ENCODE measurements around the gene NSF. TPM values are rescaled to one million over a fixed set of nuclear protein-coding genes. Genes with fewer than 3 reads are reported as not detected.
A peak's percentile ranks its signal among the peaks of the same experiment; 100 is the strongest.
"Not testable (repeated sequence)": the region's sequence is repeated elsewhere in the genome, so short reads cannot be mapped to it uniquely, and the experiment has no call there.

NSF gene
- polyA plus RNA-seq (2011; rRNA removed) (61.2 and 63.1 TPM in 2 replicates), polyA plus RNA-seq (2017; fragmentation: RNase III; extraction: RNeasy Plus Mini Kit Qiagen cat#74134 plus additional on column Dnase treatment) (30.1 to 31.4 TPM (median 31.0 TPM) in 3 replicates), polyA minus RNA-seq (2011; rRNA and poly(A)+ RNA removed) (41.3 and 45.7 TPM in 2 replicates)
- polyA plus RNA-seq (2012; cell fraction: cytosol; rRNA removed) = 15.2 and 17.1 TPM in 2 replicates
- 11.6 and 14.1 TPM in 2 replicates for polyA plus RNA-seq (2012; cell fraction: nucleus; rRNA removed)

DNA sequence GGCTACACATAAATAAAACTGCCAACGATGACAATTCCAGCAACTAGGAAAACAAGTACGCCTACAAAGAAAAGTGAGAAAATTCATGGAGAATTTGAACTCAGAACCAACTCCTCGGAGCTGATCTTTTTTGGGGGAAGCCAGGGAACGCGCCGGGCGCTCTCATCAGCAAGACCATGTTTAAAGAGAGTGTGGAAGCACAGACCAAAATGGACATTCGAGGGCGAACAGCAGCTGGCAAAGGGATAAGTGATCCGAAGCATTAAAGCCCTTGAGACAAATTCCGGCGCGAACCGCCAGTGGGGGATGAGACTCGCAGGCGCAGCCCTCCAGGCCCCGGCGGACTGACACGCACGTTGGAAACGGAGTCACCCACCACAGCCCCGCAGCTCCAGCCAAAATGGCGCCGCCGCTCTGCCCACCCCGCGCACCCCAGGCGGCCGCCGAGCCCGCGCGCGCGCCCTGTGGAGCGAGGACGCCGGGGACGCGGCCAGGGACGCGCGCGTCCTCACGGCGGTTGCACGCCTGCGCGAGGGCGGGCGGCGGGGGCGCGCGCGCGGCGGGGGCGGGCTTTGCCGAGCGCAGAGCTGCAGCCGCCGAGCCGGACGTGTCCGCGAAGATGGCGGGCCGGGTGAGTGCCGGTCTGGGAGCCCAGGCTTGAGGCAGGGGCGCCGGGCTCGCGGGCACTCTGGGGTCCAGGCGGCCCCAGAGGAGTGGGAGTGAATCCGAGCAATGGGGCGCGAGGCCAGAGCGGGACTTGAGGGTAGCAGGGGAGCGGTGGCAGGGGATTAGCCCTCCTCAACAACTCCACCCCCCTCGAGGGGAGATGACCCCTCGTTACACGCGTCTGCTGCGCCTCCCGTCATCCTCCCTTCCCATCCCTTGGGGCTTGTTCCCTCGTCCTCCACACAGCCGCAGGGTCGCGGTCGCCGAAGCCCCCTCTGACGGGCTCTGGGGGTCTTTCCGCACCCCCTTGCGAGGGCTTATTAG, at the start of gene NSF:
Gene NSF (plus strand): TSS at position 513 of the 990 bp plus-strand sequence. CDS start 107 bp downstream, at position 620.
- CTCF ChIA-PET; FAIRE-seq; H3K4me3 ChIP-seq; H3K9me3 ChIP-seq; POLR2A ChIA-PET; H3K4me2 ChIP-seq; H3K4me1 ChIP-seq; DNase-seq (ENCODE audit: low read depth in 1 of 2, low spot score in 1 of 2); H3K27ac ChIP-seq: not testable (repeated sequence)
- ATAC-seq = peak; percentile 91 to 92
- no CpG with 5 or more reads among the region's 95 CpGs for WGBS (ENCODE audit: missing lambda C conversion rate)

DNA sequence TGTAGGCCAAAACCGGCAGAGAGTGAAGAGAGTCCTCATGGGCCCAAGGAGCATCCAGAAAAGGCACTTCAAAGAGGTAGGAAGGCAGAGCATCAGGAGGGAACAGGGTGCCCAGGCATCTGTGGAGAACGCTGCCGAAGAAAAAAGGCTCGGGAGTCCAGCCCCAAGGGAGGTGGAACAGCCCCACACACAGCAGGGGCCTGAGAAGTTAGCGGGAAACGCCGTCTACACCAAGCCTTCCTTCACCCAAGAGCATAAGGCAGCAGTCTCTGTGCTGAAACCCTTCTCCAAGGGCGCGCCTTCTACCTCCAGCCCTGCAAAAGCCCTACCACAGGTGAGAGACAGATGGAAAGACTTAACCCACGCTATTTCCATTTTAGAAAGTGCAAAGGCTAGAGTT, 41.9 kb upstream of the NSF start:
- H3K9me3 ChIP-seq; CTCF ChIA-PET; H3K4me3 ChIP-seq; H3K27ac ChIP-seq; ATAC-seq; H3K4me2 ChIP-seq; DNase-seq (ENCODE audit: low read depth in 1 of 2, low spot score in 1 of 2); POLR2A ChIA-PET; FAIRE-seq; H3K4me1 ChIP-seq: not testable (repeated sequence)
- 95% methylated on average over 9 of the region's 10 CpGs for WGBS (ENCODE audit: missing lambda C conversion rate)

DNA sequence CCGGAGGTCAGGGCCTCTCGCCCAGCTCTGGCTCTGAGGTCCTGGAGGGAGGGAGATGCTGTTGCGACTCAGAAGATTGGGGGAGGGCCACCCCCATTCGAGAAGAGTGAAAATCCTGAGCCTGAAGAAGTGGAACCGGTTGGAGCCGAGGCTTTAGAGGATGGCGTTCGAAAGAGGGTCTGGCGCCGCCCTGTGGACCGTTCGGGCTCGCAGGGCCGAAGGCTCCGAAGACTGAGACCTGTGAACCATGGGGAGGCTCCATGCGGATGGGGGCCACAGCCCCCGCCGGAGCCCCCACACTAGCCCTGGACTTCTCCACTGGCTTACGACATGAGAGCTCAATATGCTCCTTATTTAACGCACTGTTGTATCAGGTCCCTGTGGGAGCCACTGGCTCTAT, 31.3 kb upstream of the NSF start:
- ATAC-seq = peak; percentile 66 to 72; a peak in 4 of 6 replicates
- POLR2A ChIA-PET; FAIRE-seq; H3K4me3 ChIP-seq; CTCF ChIA-PET; DNase-seq (ENCODE audit: low read depth in 1 of 2, low spot score in 1 of 2); H3K4me1 ChIP-seq; H3K27ac ChIP-seq; H3K9me3 ChIP-seq; H3K4me2 ChIP-seq: not testable (repeated sequence)
- no CpG with 5 or more reads among the region's 20 CpGs for WGBS (ENCODE audit: missing lambda C conversion rate)

DNA sequence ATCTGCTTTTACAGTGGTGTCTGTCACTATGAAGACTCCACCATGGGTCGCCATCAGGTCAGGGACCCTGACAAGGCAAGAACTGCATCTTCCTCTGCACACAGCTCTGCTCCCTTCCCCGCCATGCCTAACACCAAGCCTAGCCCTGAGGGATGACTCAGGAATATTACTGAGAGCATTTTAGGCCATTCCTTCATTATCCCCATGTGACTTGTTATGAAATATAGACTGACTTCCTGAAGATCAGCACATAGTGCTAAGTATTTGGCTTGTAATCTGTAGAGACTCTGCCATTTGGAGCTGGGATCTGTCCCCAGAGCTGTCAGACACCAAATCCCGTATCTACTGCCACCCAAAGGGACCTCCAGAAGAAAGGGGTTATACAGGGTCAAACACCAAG, 30.4 kb upstream of the NSF start:
- FAIRE-seq; CTCF ChIA-PET; H3K4me2 ChIP-seq; POLR2A ChIA-PET; H3K4me1 ChIP-seq; H3K9me3 ChIP-seq; DNase-seq (ENCODE audit: low read depth in 1 of 2, low spot score in 1 of 2); H3K27ac ChIP-seq; H3K4me3 ChIP-seq: not testable (repeated sequence)
- ATAC-seq = peak; percentile 60 to 77
- no CpG with 5 or more reads among the region's 3 CpGs for WGBS (ENCODE audit: missing lambda C conversion rate)

DNA sequence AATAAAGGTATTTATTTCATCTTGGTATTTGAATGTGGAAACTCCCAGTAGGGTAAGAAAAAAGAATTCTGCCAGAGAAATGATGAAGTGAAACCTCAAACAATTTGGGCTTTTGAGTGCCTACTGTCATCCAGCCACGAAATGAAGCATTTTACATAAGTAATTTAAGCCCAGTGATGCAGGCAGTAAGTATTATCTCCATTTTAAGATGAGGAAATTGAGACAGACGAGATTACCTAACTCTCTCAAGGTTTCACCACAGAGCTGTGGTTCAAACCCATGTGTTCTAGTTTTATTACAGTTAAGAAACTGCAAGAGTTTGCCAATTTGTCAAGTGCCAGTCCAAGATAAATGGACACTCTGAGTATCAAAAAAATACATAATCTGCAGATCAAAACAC, 24.2 kb upstream of the NSF start:
- POLR2A ChIA-PET; H3K4me1 ChIP-seq; H3K4me3 ChIP-seq; CTCF ChIA-PET; H3K9me3 ChIP-seq; ATAC-seq; FAIRE-seq; H3K4me2 ChIP-seq; H3K27ac ChIP-seq; DNase-seq (ENCODE audit: low read depth in 1 of 2, low spot score in 1 of 2): not testable (repeated sequence)
- WGBS (ENCODE audit: missing lambda C conversion rate) = no CpG with 5 or more reads among the region's 2 CpGs

DNA sequence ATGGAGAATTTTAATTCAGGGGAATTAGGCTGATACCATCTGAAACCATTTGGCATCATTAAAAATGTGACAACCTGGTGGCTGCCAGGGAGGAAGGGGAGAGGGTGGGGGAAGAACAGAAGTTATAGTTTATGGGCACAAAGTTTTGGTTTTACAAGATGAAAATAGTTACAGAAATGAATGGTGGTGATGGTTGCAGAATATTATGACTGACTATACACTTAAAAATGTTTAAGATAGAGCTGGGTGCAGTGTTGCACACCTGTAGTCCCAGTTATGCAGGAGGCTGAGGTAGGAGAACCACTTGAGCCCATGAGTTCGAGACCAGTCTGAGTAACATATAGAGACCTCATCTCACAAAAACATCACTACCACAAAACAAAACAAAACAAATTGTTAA, 23.5 kb upstream of the NSF start:
- H3K9me3 ChIP-seq; H3K4me2 ChIP-seq; H3K4me3 ChIP-seq; H3K4me1 ChIP-seq; FAIRE-seq; ATAC-seq; DNase-seq (ENCODE audit: low read depth in 1 of 2, low spot score in 1 of 2); H3K27ac ChIP-seq; POLR2A ChIA-PET; CTCF ChIA-PET: not testable (repeated sequence)
- no CpG with 5 or more reads among the region's 1 CpG for WGBS (ENCODE audit: missing lambda C conversion rate)

DNA sequence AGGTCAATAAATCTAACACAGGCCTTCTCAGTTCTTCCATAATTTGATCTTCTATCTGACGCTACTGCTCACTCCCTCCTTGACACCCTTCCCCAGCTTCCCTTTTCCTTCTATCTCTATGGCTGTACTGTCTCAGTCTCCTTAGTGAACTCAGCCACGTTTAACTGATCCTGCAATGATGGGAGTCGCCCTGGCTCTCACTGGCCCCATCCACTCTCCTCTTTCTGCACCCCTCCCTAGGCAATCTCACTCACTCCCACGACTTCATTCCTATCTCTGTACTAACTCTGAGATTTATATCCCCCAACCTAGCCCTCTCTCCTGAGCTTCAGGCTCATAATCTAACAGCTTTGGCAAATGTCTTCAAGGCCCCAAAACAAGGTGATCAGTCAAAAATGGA, 18.7 kb upstream of the NSF start:
- H3K27ac ChIP-seq; DNase-seq (ENCODE audit: low read depth in 1 of 2, low spot score in 1 of 2); FAIRE-seq; H3K4me1 ChIP-seq; H3K9me3 ChIP-seq; POLR2A ChIA-PET; CTCF ChIA-PET; H3K4me2 ChIP-seq; H3K4me3 ChIP-seq: not testable (repeated sequence)
- WGBS (ENCODE audit: missing lambda C conversion rate) = no CpG with 5 or more reads among the region's 4 CpGs
- ATAC-seq = peak; percentile 24 to 32; a peak in 2 of 6 replicates

DNA sequence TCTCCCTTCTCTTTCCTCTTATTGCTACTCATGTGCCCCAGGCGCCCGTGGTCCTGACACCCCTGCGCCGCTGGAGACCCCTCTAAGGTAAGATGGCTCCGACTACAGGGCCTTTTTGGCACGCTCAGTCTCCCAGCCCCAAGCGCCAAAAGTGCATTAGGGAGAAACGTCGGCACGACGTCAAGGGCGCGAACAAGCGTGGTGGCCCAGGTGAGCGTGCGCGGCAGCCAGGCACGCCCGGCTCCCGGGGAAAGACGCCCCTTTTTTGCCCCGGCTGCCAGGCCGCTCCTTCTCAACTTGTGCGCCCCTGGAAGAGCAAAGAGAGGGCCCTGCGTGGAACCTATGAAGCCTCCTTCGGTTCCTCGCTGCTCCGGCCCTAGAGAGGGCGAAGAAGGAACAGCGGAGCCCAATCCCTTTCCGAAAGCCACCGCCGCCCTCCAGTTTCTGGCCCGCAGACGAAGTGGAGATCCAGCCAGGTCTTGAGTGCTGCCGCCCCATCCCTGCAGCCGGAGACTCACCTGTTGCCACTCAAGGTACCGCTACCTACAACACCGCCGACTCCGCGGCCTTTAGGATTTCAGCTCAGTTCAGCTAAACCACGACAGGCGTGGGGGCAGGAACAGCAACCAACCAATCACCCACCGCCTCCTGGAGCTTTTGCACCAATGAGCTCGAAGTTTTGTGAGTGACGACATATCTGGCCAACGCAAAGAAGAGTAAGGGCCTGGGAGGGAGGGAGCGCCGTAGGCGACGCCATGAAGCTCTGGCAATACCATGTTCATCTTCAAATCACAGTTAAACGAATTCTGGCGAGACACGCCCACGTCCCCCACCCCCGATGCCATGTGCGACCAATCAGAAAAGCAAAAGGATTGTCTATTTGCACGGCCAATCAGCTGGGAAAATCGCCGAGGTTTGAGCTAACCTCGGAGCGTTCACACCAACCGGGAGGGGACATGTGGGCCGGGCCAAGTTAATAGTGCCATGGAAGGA, 11.1 kb upstream of the NSF start, which contains the start of gene ARL17A:
Gene ARL17A (minus strand): TSS at position 609 of the 993 bp plus-strand sequence. CDS start 3,369 bp downstream, outside the sequence.
- peak; percentile 94 to 96 for ATAC-seq
- Histone ChIP-seq H3K27ac (peak within 1 kb of the TSS; percentile 59 to 70; a peak in 3 of 6 replicates), H3K4me2 (peak within 1 kb of the TSS; percentile 59; the same call in 1 of the 3 replicates)
- H3K4me3 ChIP-seq; H3K4me1 ChIP-seq; CTCF ChIA-PET; DNase-seq (ENCODE audit: low read depth in 1 of 2, low spot score in 1 of 2); H3K9me3 ChIP-seq; POLR2A ChIA-PET: not testable (repeated sequence)
- WGBS (ENCODE audit: missing lambda C conversion rate) = no CpG with 5 or more reads among the region's 65 CpGs
- FAIRE-seq = peak; percentile 89

DNA sequence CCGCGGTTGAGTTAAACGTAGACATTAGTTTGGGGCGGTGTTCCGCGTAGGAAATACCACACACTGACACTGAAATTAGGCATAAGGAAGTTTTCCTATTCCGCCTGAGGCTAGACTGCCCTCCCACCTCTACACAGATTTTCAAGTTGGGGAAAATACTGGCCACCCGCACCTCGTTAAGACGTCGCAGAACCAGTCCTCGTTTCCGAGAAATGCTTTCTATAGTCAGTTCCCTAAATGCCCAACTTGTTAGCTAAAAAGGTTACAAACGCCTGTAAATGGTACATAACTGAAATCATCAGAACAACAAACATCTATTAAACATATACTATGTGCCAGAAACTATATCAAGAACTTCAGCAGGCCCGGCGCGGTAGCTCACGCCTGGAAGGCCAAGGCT, 10.4 kb upstream of the NSF start:
- WGBS (ENCODE audit: missing lambda C conversion rate) = 3% methylated on average over 7 of the region's 18 CpGs
- POLR2A ChIA-PET; ATAC-seq; H3K4me1 ChIP-seq; DNase-seq (ENCODE audit: low read depth in 1 of 2, low spot score in 1 of 2); FAIRE-seq; H3K9me3 ChIP-seq; CTCF ChIA-PET; H3K4me3 ChIP-seq: not testable (repeated sequence)
- Histone ChIP-seq H3K27ac (peak overlapping the region; percentile 59 to 70; a peak in 3 of 6 replicates), H3K4me2 (peak overlapping the region; percentile 59; the same call in 1 of the 3 replicates)

DNA sequence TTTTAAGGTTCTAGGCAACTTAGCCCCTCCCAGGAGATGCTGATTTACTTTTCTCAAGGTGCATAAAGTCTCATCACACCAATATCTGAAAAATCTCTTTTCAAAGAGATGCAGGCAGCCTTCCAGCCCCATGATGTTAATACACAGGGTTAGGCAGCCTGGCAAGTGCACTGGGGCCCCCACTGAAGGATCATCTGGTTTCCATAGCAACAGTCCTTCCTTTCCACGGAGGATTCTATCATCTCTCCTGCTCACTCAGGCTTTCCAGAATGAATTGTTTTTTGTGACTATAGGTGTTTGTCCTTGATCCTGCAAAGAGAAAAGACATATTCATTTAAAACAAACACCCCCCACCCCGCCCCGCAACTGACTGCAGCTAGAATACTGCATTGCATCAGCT, 5.0 kb upstream of the NSF start:
- DNase-seq (ENCODE audit: low read depth in 1 of 2, low spot score in 1 of 2); FAIRE-seq; H3K4me2 ChIP-seq; H3K4me1 ChIP-seq; POLR2A ChIA-PET; H3K27ac ChIP-seq; ATAC-seq; CTCF ChIA-PET; H3K4me3 ChIP-seq; H3K9me3 ChIP-seq: not testable (repeated sequence)
- WGBS (ENCODE audit: missing lambda C conversion rate) = no CpG with 5 or more reads among the region's 3 CpGs
